ENCODE data around the gene MCEMP1. TPM values are rescaled to one million over a fixed set of nuclear protein-coding genes. Genes with fewer than 3 reads are reported as not detected.

The MCEMP1 gene
- total and polyA plus RNA-seq, 2 of the 4 experiments (the other 2 are of a cell fraction) = 0.15 TPM; not detected in 1

DNA sequence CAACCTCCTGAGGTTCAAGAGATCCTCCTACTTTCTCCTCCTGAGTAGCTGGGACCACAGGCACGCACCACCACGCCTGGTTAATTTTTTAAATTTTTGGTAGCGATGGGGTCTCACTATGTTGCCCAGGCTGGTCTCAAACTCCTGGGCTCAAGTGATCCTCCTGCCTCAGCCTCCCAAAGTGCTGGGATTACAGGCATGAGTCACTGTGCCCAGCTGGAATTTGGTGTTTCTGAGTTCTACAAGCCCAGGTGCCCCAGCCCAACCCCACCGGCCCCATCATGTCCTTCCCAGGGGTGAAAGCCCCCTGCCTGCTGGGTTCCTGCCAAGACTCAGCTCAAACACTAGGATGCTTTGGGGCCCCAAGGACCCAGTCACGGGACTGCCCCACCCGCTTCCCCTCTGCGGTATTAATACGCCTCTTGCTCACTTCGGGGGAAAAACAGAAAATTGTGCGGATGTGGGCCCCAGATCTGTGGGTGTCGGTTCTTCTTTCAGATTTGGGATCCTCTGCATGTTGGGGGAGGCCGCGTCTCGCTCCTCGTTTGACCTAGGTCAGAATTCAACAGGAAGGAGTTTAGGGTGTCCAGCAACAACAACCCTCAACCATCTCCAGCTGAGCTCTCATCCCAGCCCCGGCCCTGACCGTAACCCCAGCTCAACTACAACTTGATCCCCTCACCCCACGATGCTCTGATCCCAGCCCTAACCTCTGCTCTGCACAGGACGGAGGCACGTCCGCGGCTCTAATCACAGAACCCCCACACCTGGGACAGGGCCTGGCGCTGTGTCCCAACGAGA is 28.7 kb downstream of the MCEMP1 start:
- H2AK9ac ChIP-seq (replicated peaks; ENCODE audit: low read depth, low read length, poor library complexity) = no peak overlapping the region
- no peak overlapping the region for H3K4ac ChIP-seq (ENCODE audit: low read depth, low read length)
- H3K18ac ChIP-seq (ENCODE audit: low read depth, low read length) = no peak overlapping the region
- no peaks in the 10 kb centered on the region for H3K79me1 ChIP-seq (ENCODE audit: low read depth in 1 of 2, low read length in 2 of 2)
- no peak overlapping the region for H2BK20ac ChIP-seq (ENCODE audit: low read depth, low read length)
- no peak overlapping the region for H4K5ac ChIP-seq (ENCODE audit: low read depth, low read length)
- no peaks in the 10 kb centered on the region for H3K4me1 ChIP-seq (ENCODE audit: control insufficient read depth, insufficient read depth, low read length)
- no peak overlapping the region for H3K4me3 ChIP-seq (ENCODE audit: insufficient read depth, low read depth, low read length)
- no peak overlapping the region for H3K9ac ChIP-seq (ENCODE audit: low read depth, low read length)
- no peaks in the 10 kb centered on the region for H3K9me1 ChIP-seq (ENCODE audit: insufficient read depth, low read length)
- no TSS peak for BruUV-seq (replicated peaks)
- H2AFZ ChIP-seq (replicated peaks; ENCODE audit: low read length, poor library complexity) = no peak overlapping the region
- H3K56ac ChIP-seq (ENCODE audit: extremely low read depth, insufficient read depth, low read length) = no peak overlapping the region
- no peak overlapping the region for H4K91ac ChIP-seq (ENCODE audit: insufficient read depth, low read depth, low read length)
- H3K14ac ChIP-seq (replicated peaks; ENCODE audit: low read depth, low read length) = no peak overlapping the region
- peaks cover 10% of the 10 kb centered on the region; the same call in 1 of the 2 replicates for H3K27me3 ChIP-seq (ENCODE audit: control insufficient read depth, insufficient read depth, low read length)
- H3K36me3 ChIP-seq (ENCODE audit: control insufficient read depth, insufficient read depth, low read length) = no peaks in the 10 kb centered on the region
- intact Hi-C loops (cut with micrococcal nuclease) (no loop called here), in situ Hi-C loops (cut with MboI; ENCODE audit: low sequenced_read_pairs) (no loop called here), dilution Hi-C loops (cut with HindIII; ENCODE audit: low sequenced_read_pairs, unreplicated experiment) (no loop called here)
- 40% methylated on average over 2 of the region's 24 CpGs; no CpG with 5 or more reads in 1 of the 2 experiments for WGBS, 2 experiments (ENCODE audit: extremely low coverage in 2 of 2, insufficient read length in 1 of 2)
- H3K9me3 ChIP-seq (ENCODE audit: control insufficient read depth, insufficient read depth, low read length) = no peaks in the 10 kb centered on the region
- no peak overlapping the region for H2BK120ac ChIP-seq (ENCODE audit: low read depth, low read length)
- POLR2A ChIA-PET (ENCODE audit: unreplicated experiment) = interaction anchor here (0.6 kb wide), 1 partner anchor 299 kb away, joined by 3 read pairs; no protein-coding TSS in a partner anchor
- ATAC-seq (ENCODE audit: low read depth) = no peak
- H3K27ac ChIP-seq (ENCODE audit: insufficient read depth, low read length) = no peak overlapping the region
- H2BK15ac ChIP-seq (ENCODE audit: low read depth, low read length) = no peak overlapping the region
- no peaks in the 10 kb centered on the region for H4K20me1 ChIP-seq (ENCODE audit: insufficient read depth, low read length)
- no peak overlapping the region for H3K4me2 ChIP-seq (ENCODE audit: low read depth, low read length)
- no peak overlapping the region for H2BK5ac ChIP-seq (ENCODE audit: low read depth, low read length, poor library complexity, severe bottlenecking)
- no peak for DNase-seq
- CTCF ChIA-PET = no interaction called here
- no peak overlapping the region for H4K8ac ChIP-seq (ENCODE audit: low read depth in 2 of 2, low read length in 2 of 2)
- H2AK5ac ChIP-seq (ENCODE audit: low read depth, low read length) = no peak overlapping the region
- no peak overlapping the region for H3K23ac ChIP-seq (ENCODE audit: low read depth, low read length)
- TF ChIP-seq, protein P1, sequence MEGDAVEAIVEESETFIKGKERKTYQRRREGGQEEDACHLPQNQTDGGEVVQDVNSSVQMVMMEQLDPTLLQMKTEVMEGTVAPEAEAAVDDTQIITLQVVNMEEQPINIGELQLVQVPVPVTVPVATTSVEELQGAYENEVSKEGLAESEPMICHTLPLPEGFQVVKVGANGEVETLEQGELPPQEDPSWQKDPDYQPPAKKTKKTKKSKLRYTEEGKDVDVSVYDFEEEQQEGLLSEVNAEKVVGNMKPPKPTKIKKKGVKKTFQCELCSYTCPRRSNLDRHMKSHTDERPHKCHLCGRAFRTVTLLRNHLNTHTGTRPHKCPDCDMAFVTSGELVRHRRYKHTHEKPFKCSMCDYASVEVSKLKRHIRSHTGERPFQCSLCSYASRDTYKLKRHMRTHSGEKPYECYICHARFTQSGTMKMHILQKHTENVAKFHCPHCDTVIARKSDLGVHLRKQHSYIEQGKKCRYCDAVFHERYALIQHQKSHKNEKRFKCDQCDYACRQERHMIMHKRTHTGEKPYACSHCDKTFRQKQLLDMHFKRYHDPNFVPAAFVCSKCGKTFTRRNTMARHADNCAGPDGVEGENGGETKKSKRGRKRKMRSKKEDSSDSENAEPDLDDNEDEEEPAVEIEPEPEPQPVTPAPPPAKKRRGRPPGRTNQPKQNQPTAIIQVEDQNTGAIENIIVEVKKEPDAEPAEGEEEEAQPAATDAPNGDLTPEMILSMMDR (conservative IDR thresholded peaks at IDR 0.05; ENCODE audit: low read depth, low read length) = no peak
- TF ChIP-seq MAZ (IDR thresholded peaks at IDR 0.05; ENCODE audit: borderline replicate concordance, low read depth, low read length) (no peak), BHLHE40 (IDR thresholded peaks at IDR 0.05; ENCODE audit: low read depth, low read length) (no peak), CEBPB (IDR thresholded peaks at IDR 0.05; ENCODE audit: low read depth, low read length) (no peak), MXI1 (IDR thresholded peaks at IDR 0.05; ENCODE audit: borderline replicate concordance, low read depth, low read length) (no peak), SMC3 (IDR thresholded peaks at IDR 0.05; ENCODE audit: low read depth, low read length) (no peak), FOS (IDR thresholded peaks at IDR 0.05; ENCODE audit: low read depth, low read length) (no peak), MAFK (IDR thresholded peaks at IDR 0.05; ENCODE audit: low read depth, low read length) (no peak), CHD1 (IDR thresholded peaks at IDR 0.05; ENCODE audit: low read depth, low read length) (no peak), NFE2L2 (IDR thresholded peaks at IDR 0.05; ENCODE audit: low read depth, low read length) (no peak), RAD21 (IDR thresholded peaks at IDR 0.05; ENCODE audit: low read length) (no peak), RCOR1 (IDR thresholded peaks at IDR 0.05; ENCODE audit: insufficient replicate concordance, low read length) (no peak), POLR2A (IDR thresholded peaks at IDR 0.05; ENCODE audit: low read depth, low read length) (no peak)
- TF ChIP-seq, protein P2, sequence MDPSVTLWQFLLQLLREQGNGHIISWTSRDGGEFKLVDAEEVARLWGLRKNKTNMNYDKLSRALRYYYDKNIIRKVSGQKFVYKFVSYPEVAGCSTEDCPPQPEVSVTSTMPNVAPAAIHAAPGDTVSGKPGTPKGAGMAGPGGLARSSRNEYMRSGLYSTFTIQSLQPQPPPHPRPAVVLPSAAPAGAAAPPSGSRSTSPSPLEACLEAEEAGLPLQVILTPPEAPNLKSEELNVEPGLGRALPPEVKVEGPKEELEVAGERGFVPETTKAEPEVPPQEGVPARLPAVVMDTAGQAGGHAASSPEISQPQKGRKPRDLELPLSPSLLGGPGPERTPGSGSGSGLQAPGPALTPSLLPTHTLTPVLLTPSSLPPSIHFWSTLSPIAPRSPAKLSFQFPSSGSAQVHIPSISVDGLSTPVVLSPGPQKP (IDR thresholded peaks at IDR 0.05; ENCODE audit: borderline replicate concordance, low read depth, low read length) = no peak
- TF ChIP-seq, protein P3, sequence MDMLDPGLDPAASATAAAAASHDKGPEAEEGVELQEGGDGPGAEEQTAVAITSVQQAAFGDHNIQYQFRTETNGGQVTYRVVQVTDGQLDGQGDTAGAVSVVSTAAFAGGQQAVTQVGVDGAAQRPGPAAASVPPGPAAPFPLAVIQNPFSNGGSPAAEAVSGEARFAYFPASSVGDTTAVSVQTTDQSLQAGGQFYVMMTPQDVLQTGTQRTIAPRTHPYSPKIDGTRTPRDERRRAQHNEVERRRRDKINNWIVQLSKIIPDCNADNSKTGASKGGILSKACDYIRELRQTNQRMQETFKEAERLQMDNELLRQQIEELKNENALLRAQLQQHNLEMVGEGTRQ (IDR thresholded peaks at IDR 0.05; ENCODE audit: low read depth, low read length) = no peak

Measured in IMR-90 (cell line).